ENCODE results near the gene PDGFRB.
A peak's percentile ranks its signal among the peaks of the same experiment; 100 is the strongest.

The PDGFRB gene

GRCh38 chr5:150162142-150162513 is 6.5 kb upstream of the PDGFRB start:
- DNase-seq, result no peak

- DNase-seq, result peak; percentile 60
Observed at GRCh38 chr5:150161242-150162141, 5.8 kb upstream of the PDGFRB start.

GRCh38 chr5:150160448-150161081 is 4.9 kb upstream of the PDGFRB start:
- no peak for DNase-seq

GRCh38 chr5:150159741-150160179 is 4.1 kb upstream of the PDGFRB start:
- DNase-seq, result no peak

GRCh38 chr5:150159031-150159430 is 3.4 kb upstream of the PDGFRB start:
- no peak for DNase-seq

GRCh38 chr5:150158170-150158949 is 2.7 kb upstream of the PDGFRB start:
- DNase-seq, result no peak

GRCh38 chr5:150157168-150157567 is 1.5 kb upstream of the PDGFRB start:
- DNase-seq, result no peak

GRCh38 chr5:150156540-150156939 is 895 bp upstream of the PDGFRB start:
- DNase-seq, result no peak

GRCh38 chr5:150156027-150156368 is 353 bp upstream of the PDGFRB start:
- no peak for DNase-seq

- no peak for DNase-seq
Observed at GRCh38 chr5:150154618-150155128, 972 bp downstream of the PDGFRB start.

GRCh38 chr5:150153957-150154617 is 1.6 kb downstream of the PDGFRB start:
- DNase-seq, result no peak

GRCh38 chr5:150153483-150153882 is 2.2 kb downstream of the PDGFRB start:
- DNase-seq, result no peak

- no peak for DNase-seq
Observed at GRCh38 chr5:150152636-150153462, 2.8 kb downstream of the PDGFRB start.

GRCh38 chr5:150149618-150150017 is 6.0 kb downstream of the PDGFRB start:
- no peak for DNase-seq

GRCh38 chr5:150148117-150148927 is 7.3 kb downstream of the PDGFRB start:
- DNase-seq, result no peak

- no peak for DNase-seq
Observed at GRCh38 chr5:150147670-150148069, 8.0 kb downstream of the PDGFRB start.

GRCh38 chr5:150146862-150147601 is 8.6 kb downstream of the PDGFRB start:
- DNase-seq, result no peak

GRCh38 chr5:150146235-150146634 is 9.4 kb downstream of the PDGFRB start:
- DNase-seq, result no peak

GRCh38 chr5:150144879-150145278 is 10.8 kb downstream of the PDGFRB start:
- DNase-seq, result no peak

GRCh38 chr5:150144246-150144801 is 11.3 kb downstream of the PDGFRB start:
- DNase-seq, result no peak

Measured in T1000 (cell line).